IgD-negative memory B cell (primary cell): Measurements from ENCODE around the gene ADGRG3. TPM values are rescaled to one million over a fixed set of nuclear protein-coding genes. Genes with fewer than 3 reads are reported as not detected.

Experiments used
- H3K27ac Mint-ChIP-seq, 3 donors: one replicate each; pipeline ENCODE4 v1.8.0; 2020 to 2022; ENCODE audit warnings: mild to moderate bottlenecking in 3 of 3, mixed read lengths in 3 of 3, moderate library complexity in 1 of 3
- H3K27me3 Mint-ChIP-seq: one replicate; pipeline ENCODE4 v1.8.0; 2021; ENCODE audit warnings: mixed read lengths
- H3K36me3 Mint-ChIP-seq: one replicate; pipeline ENCODE4 v1.8.0; 2020; ENCODE audit warnings: mild to moderate bottlenecking, mixed read lengths
- H3K4me1 Mint-ChIP-seq, 3 donors: one replicate each; pipeline ENCODE4 v1.8.0; 2020 to 2022; ENCODE audit warnings: mixed read lengths in 3 of 3, mild to moderate bottlenecking in 1 of 3
- H3K4me3 Mint-ChIP-seq, 4 donors: one replicate each; pipeline ENCODE4 v1.8.0; 2020 to 2022; ENCODE audit warnings: mild to moderate bottlenecking in 4 of 4, mixed read lengths in 4 of 4, moderate library complexity in 3 of 4
- H3K9me3 Mint-ChIP-seq, 3 donors: one replicate each; pipeline ENCODE4 v1.8.0; 2020 to 2021; ENCODE audit warnings: mixed read lengths in 3 of 3, mild to moderate bottlenecking in 1 of 3
- polyA plus RNA-seq: library from polyadenylated mRNA; unstranded; fragments of 300-500 nt; fragmentation: Illumina TruSeq; gene quantifications from one replicate; pipeline ENCODE4 v1.2.3, GENCODE V29; 2021

ADGRG3 gene, protein sequence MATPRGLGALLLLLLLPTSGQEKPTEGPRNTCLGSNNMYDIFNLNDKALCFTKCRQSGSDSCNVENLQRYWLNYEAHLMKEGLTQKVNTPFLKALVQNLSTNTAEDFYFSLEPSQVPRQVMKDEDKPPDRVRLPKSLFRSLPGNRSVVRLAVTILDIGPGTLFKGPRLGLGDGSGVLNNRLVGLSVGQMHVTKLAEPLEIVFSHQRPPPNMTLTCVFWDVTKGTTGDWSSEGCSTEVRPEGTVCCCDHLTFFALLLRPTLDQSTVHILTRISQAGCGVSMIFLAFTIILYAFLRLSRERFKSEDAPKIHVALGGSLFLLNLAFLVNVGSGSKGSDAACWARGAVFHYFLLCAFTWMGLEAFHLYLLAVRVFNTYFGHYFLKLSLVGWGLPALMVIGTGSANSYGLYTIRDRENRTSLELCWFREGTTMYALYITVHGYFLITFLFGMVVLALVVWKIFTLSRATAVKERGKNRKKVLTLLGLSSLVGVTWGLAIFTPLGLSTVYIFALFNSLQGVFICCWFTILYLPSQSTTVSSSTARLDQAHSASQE
- not detected for polyA plus RNA-seq

DNA sequence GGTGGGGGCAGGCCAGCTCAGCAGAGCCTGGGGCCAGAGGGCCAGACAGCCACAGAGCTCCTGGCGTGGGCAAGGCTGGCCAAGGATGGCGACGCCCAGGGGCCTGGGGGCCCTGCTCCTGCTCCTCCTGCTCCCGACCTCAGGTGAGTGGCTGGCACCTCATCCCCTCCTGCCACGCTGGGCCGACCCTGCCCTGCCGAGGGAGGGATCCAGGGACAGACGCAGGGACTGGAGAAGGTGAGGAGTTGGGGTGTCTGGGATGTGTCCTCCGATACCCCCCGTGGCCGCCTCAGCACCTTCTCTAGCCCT, at the start of gene ADGRG3:
Gene ADGRG3, plus strand, starts transcription at position 44 of the 309 bp plus-strand sequence. Its CDS starts 42 bp downstream, at position 86.
- H3K9me3 Mint-ChIP-seq, result no peaks in the 10 kb centered on the region
- H3K27me3 Mint-ChIP-seq, result peaks cover 4% of the 10 kb centered on the region
- H3K4me1 Mint-ChIP-seq, result no peaks in the 10 kb centered on the region
- H3K4me3 Mint-ChIP-seq, result peak within 1 kb of the TSS in 1 of 4 donors; percentile 44
- H3K36me3 Mint-ChIP-seq, result peaks cover 2% of the 10 kb centered on the region
- no peak within 1 kb of the TSS for H3K27ac Mint-ChIP-seq

GRCh38 chr16:57619133-57619605, 48.9 kb upstream of the ADGRG3 start:
- no peaks in the 10 kb centered on the region for H3K9me3 Mint-ChIP-seq
- no peaks in the 10 kb centered on the region for H3K36me3 Mint-ChIP-seq
- H3K4me3 Mint-ChIP-seq, result no peak overlapping the region
- peaks cover 0 to 1% (median 0%) of the 10 kb centered on the region in 3 donors for H3K4me1 Mint-ChIP-seq
- no peak overlapping the region for H3K27ac Mint-ChIP-seq
- peaks cover 9% of the 10 kb centered on the region for H3K27me3 Mint-ChIP-seq

DNA sequence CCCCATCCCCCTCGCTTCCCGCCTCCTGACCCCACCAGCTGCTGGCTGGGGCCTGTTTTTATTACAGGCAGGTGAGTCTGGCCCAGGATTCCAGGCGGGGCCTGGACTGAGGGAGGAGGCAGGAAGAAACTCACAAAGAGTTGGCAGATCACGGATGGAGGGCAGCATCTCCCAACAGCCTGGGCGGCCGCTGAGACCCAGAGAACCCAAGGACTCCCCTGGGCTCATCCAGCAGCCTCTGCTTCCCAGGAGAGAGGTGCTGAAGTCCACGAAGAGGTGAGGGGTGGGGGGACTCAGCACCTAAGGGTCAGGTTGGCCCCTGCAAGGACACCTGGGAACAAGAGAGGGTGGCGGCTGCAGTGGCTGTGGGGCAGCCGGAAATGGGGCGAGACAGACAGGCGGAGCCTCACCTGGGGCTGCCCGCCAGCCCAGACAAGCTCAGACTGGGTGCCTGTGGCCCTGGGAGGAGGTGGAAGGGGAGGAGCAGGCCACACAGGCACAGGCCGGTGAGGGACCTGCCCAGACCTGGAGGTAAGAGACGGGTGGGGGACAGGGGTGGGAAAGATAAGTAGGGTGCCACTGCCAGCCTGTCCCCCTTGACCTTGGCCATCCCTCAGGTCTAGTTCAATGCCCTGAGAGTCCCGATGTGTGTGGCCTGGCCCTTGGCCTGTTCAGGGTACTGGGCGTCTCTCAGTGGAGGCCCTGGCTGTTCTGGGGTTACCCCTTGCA, 48.3 kb upstream of the ADGRG3 start:
- H3K27me3 Mint-ChIP-seq, result peaks cover 9% of the 10 kb centered on the region
- no peaks in the 10 kb centered on the region for H3K9me3 Mint-ChIP-seq
- no peak overlapping the region for H3K4me3 Mint-ChIP-seq
- H3K27ac Mint-ChIP-seq, result no peak overlapping the region
- peaks cover 0 to under 1% (median 0%) of the 10 kb centered on the region in 3 donors for H3K4me1 Mint-ChIP-seq
- no peaks in the 10 kb centered on the region for H3K36me3 Mint-ChIP-seq

GRCh38 chr16:57620335-57621231, 47.5 kb upstream of the ADGRG3 start:
- H3K27me3 Mint-ChIP-seq, result peaks cover 13% of the 10 kb centered on the region
- no peaks in the 10 kb centered on the region for H3K4me1 Mint-ChIP-seq
- no peak overlapping the region for H3K4me3 Mint-ChIP-seq
- no peaks in the 10 kb centered on the region for H3K9me3 Mint-ChIP-seq
- no peaks in the 10 kb centered on the region for H3K36me3 Mint-ChIP-seq
- H3K27ac Mint-ChIP-seq, result no peak overlapping the region

DNA sequence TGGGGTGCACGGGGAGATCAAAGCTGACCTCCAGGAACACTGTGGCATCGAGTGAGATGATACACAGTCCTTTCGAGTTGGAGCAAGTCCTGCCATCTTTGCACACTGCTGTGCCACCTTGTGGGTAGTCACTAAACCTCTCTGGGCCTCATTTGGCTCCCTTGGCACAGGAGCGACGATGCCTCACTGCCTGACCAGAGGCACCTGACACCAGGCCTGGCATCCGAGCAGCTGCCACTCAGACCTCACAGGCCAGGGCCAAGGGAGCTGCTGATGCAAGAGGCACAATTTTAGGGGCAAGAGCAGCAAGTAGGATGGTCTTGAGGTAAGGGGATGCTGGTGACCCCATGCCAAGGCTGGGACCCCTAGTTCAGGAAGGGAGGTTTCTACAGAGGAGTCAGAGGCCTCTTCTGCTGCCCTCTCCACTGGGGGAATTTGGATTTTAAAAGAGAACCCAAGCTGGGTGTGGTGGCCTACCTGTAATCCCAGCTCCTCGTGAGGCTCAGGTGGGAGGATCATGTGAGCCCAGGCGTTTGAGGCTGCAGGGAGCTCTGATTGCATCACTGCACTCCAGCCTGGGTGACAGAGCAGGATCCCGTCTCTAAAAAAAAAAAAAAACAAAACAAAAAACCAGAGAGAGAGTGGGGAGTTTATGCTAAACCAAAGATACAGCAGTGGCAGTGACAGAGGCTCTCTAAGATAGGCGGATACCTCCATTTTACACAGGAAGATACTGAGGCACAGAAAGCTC, 46.4 kb upstream of the ADGRG3 start:
- Mint-ChIP-seq H3K27me3 (peaks cover 13% of the 10 kb centered on the region), H3K27ac (no peak overlapping the region)

DNA sequence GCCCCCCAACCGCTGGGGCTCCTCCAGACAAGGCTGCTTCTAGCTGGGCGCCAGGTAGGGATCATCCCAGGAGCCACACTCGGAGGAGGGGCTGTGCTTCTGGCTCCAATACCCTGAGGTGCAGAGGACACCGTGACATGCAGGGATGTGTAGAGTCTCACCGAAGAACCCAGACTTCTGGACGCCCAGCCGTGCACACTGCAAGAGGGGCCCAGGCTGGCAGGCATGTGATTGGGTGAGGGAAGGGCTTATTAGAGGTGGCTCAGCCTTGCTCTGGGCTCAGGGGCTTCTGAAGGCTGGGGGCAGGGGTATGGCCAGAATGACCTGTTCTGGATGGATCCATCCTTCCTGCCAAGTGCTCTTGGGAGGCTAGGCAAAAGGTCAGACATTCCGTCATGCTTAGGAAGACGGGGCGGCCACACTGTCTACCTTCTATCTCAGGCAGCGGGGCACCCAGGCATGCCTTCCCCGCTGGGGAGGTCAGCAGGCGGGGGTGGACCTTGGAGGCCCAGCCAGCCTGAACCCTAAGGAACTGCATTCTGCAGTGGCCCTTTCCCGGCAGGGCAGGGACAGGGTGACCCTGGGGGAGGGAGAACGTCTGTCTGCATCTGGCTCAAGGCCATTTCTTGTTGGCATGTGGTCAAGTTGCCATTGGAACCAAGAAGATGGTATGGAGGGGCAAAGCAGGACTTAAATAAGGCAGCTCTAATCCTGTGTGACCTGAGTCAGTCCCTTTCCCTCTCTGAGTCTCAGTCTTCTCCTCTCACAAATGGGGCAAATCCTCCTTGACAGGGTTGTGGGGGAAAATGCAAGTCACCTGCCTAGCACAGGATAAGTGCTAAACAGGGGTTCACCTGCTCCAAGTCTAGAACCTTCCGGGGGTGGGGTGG, 45.5 kb upstream of the ADGRG3 start:
- H3K9me3 Mint-ChIP-seq, result no peaks in the 10 kb centered on the region
- H3K4me1 Mint-ChIP-seq, result no peaks in the 10 kb centered on the region
- no peaks in the 10 kb centered on the region for H3K36me3 Mint-ChIP-seq
- no peak overlapping the region for H3K27ac Mint-ChIP-seq
- no peak overlapping the region for H3K4me3 Mint-ChIP-seq
- H3K27me3 Mint-ChIP-seq, result peaks cover 19% of the 10 kb centered on the region

More for the DNA sequence above, 46.4 kb upstream of the ADGRG3 start:
- H3K4me3 Mint-ChIP-seq, result no peak overlapping the region
- no peaks in the 10 kb centered on the region for H3K9me3 Mint-ChIP-seq
- H3K4me1 Mint-ChIP-seq, result no peaks in the 10 kb centered on the region
- no peaks in the 10 kb centered on the region for H3K36me3 Mint-ChIP-seq

GRCh38 chr16:57623251-57624043, 44.7 kb upstream of the ADGRG3 start:
- H3K36me3 Mint-ChIP-seq, result no peaks in the 10 kb centered on the region
- H3K27ac Mint-ChIP-seq, result no peak overlapping the region
- H3K27me3 Mint-ChIP-seq, result peaks cover 20% of the 10 kb centered on the region
- H3K4me3 Mint-ChIP-seq, result no peak overlapping the region
- no peaks in the 10 kb centered on the region for H3K9me3 Mint-ChIP-seq
- H3K4me1 Mint-ChIP-seq, result no peaks in the 10 kb centered on the region

- Mint-ChIP-seq H3K36me3 (no peaks in the 10 kb centered on the region), H3K4me3 (no peak overlapping the region), H3K4me1 (no peaks in the 10 kb centered on the region), H3K9me3 (no peaks in the 10 kb centered on the region), H3K27ac (no peak overlapping the region), H3K27me3 (peaks cover 26% of the 10 kb centered on the region)
Measured at GRCh38 chr16:57624044-57624688, 43.9 kb upstream of the ADGRG3 start.

DNA sequence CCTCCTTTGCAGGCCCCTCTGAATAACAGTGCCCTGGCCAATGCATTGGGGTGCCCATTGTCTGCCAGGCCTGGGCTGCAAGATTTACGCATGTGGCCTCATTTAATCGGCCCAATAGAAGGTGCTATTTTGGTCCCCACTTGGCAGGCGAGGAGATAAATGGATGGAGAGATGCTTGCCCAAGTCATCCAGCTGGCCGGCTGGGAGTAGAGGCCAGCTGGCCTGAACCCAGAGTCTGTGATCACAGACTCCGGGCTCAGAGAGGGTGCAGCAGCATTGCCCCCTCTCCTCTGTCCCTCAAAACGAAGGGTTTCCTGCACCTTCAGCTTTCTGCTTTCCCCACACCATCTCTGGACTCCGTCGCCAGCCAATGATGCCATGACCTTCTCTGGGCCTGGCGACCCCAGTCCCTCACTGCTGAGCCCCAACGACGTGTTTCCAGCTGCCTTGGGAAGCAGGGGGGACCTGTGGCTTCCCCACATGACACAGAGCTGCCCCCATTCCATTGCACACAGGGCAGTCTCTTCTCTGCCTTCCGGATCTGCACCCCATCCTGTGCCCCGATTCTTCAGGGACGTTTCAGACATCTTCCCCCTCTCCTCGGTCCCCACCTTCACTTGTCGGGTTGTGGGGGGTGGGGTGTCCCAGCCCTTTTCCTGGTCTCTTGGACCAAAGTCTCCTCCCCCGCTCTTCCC, 43.2 kb upstream of the ADGRG3 start:
- Mint-ChIP-seq H3K36me3 (no peaks in the 10 kb centered on the region), H3K9me3 (no peaks in the 10 kb centered on the region), H3K4me3 (no peak overlapping the region), H3K27ac (no peak overlapping the region), H3K4me1 (no peaks in the 10 kb centered on the region), H3K27me3 (peaks cover 31% of the 10 kb centered on the region)

DNA sequence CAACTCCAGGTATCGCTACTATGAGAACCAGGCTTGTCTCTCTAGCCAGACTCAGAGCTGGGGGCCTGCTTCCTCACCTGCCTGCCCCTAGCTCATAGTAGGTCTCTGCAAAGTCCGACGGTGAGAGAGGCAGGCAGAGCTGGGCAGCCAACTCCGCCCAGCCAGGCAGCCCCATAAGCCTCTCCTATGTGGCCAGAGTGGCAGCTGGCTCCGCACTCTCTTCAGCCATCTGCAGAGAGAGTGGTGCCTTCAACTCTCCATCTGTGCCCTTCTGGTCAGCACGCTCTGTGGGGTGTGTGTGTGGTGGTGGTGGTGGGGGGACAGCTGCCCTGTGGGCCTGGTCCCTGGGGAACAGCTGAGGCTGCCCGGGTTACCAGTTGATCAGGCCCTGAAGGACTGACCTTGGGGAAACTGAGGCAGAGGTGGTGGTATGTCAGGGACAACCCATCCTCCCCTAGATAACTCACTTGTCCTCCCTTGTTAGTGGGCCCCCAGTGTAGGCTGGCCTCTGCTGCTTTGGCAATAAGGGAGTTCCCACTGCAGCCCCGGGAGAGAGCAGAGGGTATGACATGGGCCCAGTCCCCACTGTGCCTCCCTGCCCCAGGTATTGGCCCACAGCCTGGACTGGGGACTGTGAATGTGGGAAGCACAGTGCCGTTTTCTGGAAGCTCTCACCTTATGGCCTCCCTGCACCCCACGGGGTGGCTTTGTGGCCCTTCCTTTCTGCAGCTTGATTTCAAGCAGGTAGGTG, 41.5 kb upstream of the ADGRG3 start:
- peaks cover 38% of the 10 kb centered on the region for H3K27me3 Mint-ChIP-seq
- peak overlapping the region in 1 of 3 donors; percentile 19 for H3K27ac Mint-ChIP-seq

DNA sequence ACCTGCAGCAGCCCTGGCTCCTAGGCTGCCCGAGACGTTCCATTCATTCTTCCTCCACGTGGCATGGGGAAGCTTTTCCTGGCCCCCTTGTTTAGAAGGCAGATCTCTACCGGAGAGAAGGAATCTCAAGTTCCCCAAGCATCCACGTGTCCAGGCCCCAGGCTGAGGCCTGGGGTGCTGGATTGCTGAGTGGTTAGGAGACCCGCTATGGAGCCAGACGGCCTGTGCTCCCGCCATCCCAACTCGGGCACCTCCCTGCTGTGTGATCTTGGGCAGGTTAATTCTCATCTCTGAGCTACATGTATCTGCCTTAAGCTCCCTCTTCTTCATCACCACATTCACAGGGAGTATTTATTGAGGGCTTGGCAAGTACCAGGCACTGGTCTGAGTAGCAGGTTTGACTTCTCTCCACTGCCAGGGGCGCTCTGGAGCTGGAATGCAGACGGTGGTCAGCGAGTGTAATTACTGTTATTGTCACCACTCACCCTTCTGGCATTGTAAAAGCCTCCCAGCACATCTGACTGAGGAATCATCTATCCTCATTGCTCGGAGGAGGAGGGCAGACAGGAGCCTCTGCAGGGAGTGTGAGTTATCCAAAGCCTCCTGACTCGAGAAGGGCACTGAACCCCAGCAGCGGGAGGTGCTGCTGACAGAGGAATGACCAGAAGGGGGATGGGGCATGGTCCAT, 40.8 kb upstream of the ADGRG3 start:
- H3K36me3 Mint-ChIP-seq, result no peaks in the 10 kb centered on the region
- no peak overlapping the region for H3K27ac Mint-ChIP-seq
- no peak overlapping the region for H3K4me3 Mint-ChIP-seq
- H3K9me3 Mint-ChIP-seq, result no peaks in the 10 kb centered on the region
- H3K27me3 Mint-ChIP-seq, result peaks cover 38% of the 10 kb centered on the region
- H3K4me1 Mint-ChIP-seq, result no peaks in the 10 kb centered on the region

More for the DNA sequence above, 41.5 kb upstream of the ADGRG3 start:
- no peaks in the 10 kb centered on the region for H3K36me3 Mint-ChIP-seq
- no peaks in the 10 kb centered on the region for H3K9me3 Mint-ChIP-seq
- H3K4me3 Mint-ChIP-seq, result no peak overlapping the region
- H3K4me1 Mint-ChIP-seq, result no peaks in the 10 kb centered on the region
